Mesothelial cell of epicardium (in vitro differentiated cells): Measurements from ENCODE around the gene JARID2. TPM values are rescaled to one million over a fixed set of nuclear protein-coding genes. Genes with fewer than 3 reads are reported as not detected.

ENCODE experiments used
- DNase-seq, 2 experiments: peaks; one replicate each; pipeline ENCODE4 v3.0.0; 2021; ENCODE audit warnings: low spot score in 2 of 2; ENCODE audit not compliant: unreplicated experiment in 2 of 2
- H3K27ac Mint-ChIP-seq: 2 replicates; pipeline ENCODE4 v1.8.0; 2021; ENCODE audit warnings: mixed read lengths
- H3K27me3 Mint-ChIP-seq: 2 replicates; pipeline ENCODE4 v1.8.0; 2021; ENCODE audit warnings: low read depth, mixed read lengths
- H3K36me3 Mint-ChIP-seq: 2 replicates; pipeline ENCODE4 v1.8.0; 2021; ENCODE audit warnings: mixed read lengths
- H3K4me1 Mint-ChIP-seq: 2 replicates; pipeline ENCODE4 v1.8.0; 2021; ENCODE audit warnings: mixed read lengths
- H3K4me3 Mint-ChIP-seq: 2 replicates; pipeline ENCODE4 v1.8.0; 2021; ENCODE audit warnings: mild to moderate bottlenecking, moderate library complexity, mixed read lengths
- H3K9me3 Mint-ChIP-seq: 2 replicates; pipeline ENCODE4 v1.8.0; 2021; ENCODE audit warnings: mixed read lengths
- total RNA-seq: library from RNA; stranded (reverse); gene quantifications from 3 replicates; pipeline ENCODE4 v1.2.1, GENCODE V29; 2021
- TF ChIP-seq, protein P1 (sequence below): fragments of 200-600 bp; sonication (generic); IDR thresholded peaks from one replicate; pipeline ENCODE4 v1.5.0; 2021; ENCODE audit warnings: antibody characterized with exemption; ENCODE audit not compliant: unreplicated experiment

JARID2 gene
- total RNA-seq, 1 donor from 2014 or later, result 35.3 TPM

DNA sequence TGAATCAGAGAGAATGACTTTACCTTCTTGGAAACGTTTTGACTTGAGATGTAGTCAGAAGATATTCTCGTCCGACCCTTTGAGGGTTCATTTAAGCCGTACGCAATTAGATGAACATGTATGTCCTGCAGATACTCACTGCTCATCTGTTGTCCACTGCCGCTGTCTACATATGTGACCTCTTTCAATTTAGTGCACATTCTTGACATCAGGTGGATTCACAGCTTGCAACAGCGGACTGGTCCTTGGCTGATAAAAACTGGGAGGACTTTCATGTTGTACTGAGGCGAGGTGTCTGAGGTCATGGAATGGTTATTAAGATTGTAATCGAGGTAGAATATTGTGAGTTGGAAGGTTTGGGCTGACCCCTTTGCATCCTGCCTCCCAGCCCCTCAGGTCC lies 194.2 kb downstream of the JARID2 start:
- no peak for DNase-seq
- H3K27ac Mint-ChIP-seq, result no peak overlapping the region
- H3K9me3 Mint-ChIP-seq, result no peaks in the 10 kb centered on the region
- H3K4me3 Mint-ChIP-seq, result no peak overlapping the region
- TF ChIP-seq, protein P1, sequence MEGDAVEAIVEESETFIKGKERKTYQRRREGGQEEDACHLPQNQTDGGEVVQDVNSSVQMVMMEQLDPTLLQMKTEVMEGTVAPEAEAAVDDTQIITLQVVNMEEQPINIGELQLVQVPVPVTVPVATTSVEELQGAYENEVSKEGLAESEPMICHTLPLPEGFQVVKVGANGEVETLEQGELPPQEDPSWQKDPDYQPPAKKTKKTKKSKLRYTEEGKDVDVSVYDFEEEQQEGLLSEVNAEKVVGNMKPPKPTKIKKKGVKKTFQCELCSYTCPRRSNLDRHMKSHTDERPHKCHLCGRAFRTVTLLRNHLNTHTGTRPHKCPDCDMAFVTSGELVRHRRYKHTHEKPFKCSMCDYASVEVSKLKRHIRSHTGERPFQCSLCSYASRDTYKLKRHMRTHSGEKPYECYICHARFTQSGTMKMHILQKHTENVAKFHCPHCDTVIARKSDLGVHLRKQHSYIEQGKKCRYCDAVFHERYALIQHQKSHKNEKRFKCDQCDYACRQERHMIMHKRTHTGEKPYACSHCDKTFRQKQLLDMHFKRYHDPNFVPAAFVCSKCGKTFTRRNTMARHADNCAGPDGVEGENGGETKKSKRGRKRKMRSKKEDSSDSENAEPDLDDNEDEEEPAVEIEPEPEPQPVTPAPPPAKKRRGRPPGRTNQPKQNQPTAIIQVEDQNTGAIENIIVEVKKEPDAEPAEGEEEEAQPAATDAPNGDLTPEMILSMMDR, result no peak
- H3K4me1 Mint-ChIP-seq, result peaks cover 51% of the 10 kb centered on the region
- H3K27me3 Mint-ChIP-seq, result no peaks in the 10 kb centered on the region
- H3K36me3 Mint-ChIP-seq, result no peaks in the 10 kb centered on the region

GRCh38 chr6:15441215-15441868 lies 195.5 kb downstream of the JARID2 start:
- H3K9me3 Mint-ChIP-seq, result no peaks in the 10 kb centered on the region
- H3K27ac Mint-ChIP-seq, result no peak overlapping the region
- no peak overlapping the region for H3K4me3 Mint-ChIP-seq
- H3K4me1 Mint-ChIP-seq, result peaks cover 58% of the 10 kb centered on the region
- TF ChIP-seq, protein P1, result peak; percentile 63
- no peaks in the 10 kb centered on the region for H3K27me3 Mint-ChIP-seq
- no peaks in the 10 kb centered on the region for H3K36me3 Mint-ChIP-seq
- peak in 1 of 2 experiments; percentile 44 for DNase-seq

GRCh38 chr6:15441981-15442380 lies 196.1 kb downstream of the JARID2 start:
- TF ChIP-seq, protein P1, result no peak
- Mint-ChIP-seq H3K27me3 (no peaks in the 10 kb centered on the region), H3K4me1 (peaks cover 59% of the 10 kb centered on the region), H3K9me3 (no peaks in the 10 kb centered on the region), H3K27ac (no peak overlapping the region), H3K36me3 (no peaks in the 10 kb centered on the region), H3K4me3 (no peak overlapping the region)
- DNase-seq, result no peak

DNA sequence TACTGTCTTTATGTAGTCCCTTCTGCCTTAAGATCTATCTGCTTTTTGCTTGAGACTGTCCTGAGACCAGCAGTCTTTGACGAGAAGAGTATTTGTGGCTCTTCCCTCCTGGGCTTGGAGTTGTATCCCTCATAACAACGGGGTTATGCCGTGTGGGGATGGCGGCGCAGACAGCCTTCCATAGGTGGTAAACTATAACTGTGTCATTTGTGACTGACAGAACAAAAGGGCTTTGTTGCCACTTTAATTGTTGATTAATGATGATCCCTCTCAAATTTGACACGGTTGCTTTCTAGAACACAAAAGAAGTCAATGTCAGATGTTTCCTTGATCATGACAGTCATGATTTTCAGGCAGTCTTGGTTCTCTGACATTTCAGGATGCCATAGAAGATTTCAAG lies 196.6 kb downstream of the JARID2 start:
- TF ChIP-seq, protein P1, result no peak
- H3K27ac Mint-ChIP-seq, result no peak overlapping the region
- H3K4me3 Mint-ChIP-seq, result no peak overlapping the region
- no peaks in the 10 kb centered on the region for H3K27me3 Mint-ChIP-seq
- DNase-seq, result no peak
- H3K36me3 Mint-ChIP-seq, result no peaks in the 10 kb centered on the region
- no peaks in the 10 kb centered on the region for H3K9me3 Mint-ChIP-seq
- H3K4me1 Mint-ChIP-seq, result peaks cover 61% of the 10 kb centered on the region

DNA sequence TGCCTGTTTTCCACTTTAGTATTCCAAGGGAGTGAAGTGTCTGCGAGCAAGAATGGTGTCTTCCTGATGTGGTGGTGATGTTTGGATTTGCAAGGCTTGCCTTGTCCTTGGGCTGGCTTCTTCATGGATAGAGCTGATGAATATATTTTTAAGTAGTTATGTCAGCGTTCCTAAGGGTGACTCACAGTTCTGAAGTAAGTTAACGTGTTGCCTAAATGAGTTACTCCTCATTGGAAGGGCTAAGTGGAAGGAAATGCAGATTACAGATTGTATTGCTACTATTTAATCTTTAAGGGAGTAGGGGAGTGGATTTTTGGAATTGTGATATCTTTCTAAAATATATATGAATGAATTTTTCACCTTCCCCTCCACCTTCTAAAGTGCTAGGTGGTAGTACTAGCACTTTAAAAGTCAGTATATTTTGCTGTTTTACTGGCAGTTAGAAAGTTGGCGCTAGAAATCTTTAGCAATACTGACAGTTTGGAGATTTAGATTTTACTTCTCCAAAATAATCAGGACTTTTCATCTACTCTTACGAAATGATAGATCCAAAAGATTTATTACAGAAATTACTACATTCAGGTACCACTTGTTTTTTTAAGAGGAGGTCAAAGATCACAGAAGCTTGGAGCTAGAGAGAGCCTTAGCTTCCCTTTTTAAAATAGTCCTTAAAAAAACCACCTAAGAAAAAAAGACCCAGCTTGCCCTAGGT lies 197.4 kb downstream of the JARID2 start:
- no peak for DNase-seq
- H3K4me3 Mint-ChIP-seq, result no peak overlapping the region
- no peaks in the 10 kb centered on the region for H3K36me3 Mint-ChIP-seq
- no peaks in the 10 kb centered on the region for H3K27me3 Mint-ChIP-seq
- H3K4me1 Mint-ChIP-seq, result peaks cover 62% of the 10 kb centered on the region
- TF ChIP-seq, protein P1, result no peak
- no peak overlapping the region for H3K27ac Mint-ChIP-seq
- no peaks in the 10 kb centered on the region for H3K9me3 Mint-ChIP-seq
